H1 (cell line): Measurements from ENCODE around the gene SNX30. TPM values are rescaled to one million over a fixed set of nuclear protein-coding genes. Genes with fewer than 3 reads are reported as not detected.

Experiments
- CTCF ChIA-PET: fragments of 300-600 bp; sonication (Branson Sonifier 250); formaldehyde crosslinking; loops from one replicate; lab custom pipeline; 2021; ENCODE audit not compliant: partially characterized antibody; lab: Charles Lee
- POLR2A ChIA-PET: fragments of 300-600 bp; sonication (Branson Sonifier 250); formaldehyde crosslinking; loops from one replicate; lab custom pipeline; 2021; ENCODE audit warnings: inconsistent platforms; ENCODE audit not compliant: partially characterized antibody; lab: Charles Lee
- DNase-seq, 2 experiments: peaks; one replicate each; pipeline versions ENCODE4 v3.0.0 to v3.0.0-alpha.2; 2010 to 2022; ENCODE audit warnings: low spot score in 2 of 2, low read depth in 1 of 2, mixed read lengths in 1 of 2
- FAIRE-seq: peaks from 2 replicates; lab custom pipeline; 2011; peaks lifted over from hg19 to GRCh38; lab: Jason Lieb, UNC
- H2AFZ ChIP-seq: 2 replicates; pipeline ENCODE4 v1.8.1; 2012; ENCODE audit warnings: low read length, inconsistent platforms
- H2AK5ac ChIP-seq: 2 replicates; pipeline ENCODE4 v1.6.1; 2013; ENCODE audit warnings: low read depth, low read length
- H2BK120ac ChIP-seq: replicated peaks from 2 replicates; pipeline ENCODE3; 2013; ENCODE audit warnings: low read depth, low read length, inconsistent platforms
- H2BK12ac ChIP-seq: 2 replicates; pipeline ENCODE4 v1.6.1; 2013; ENCODE audit warnings: low read depth, low read length
- H2BK15ac ChIP-seq: 2 replicates; pipeline ENCODE4 v1.6.1; 2013; ENCODE audit warnings: low read length
- H2BK20ac ChIP-seq: 2 replicates; pipeline ENCODE4 v1.6.1; 2013; ENCODE audit warnings: low read length
- H2BK5ac ChIP-seq: 2 replicates; pipeline ENCODE4 v1.6.1; 2013; ENCODE audit warnings: low read depth, low read length
- H3K14ac ChIP-seq: 2 replicates; pipeline ENCODE4 v1.6.1; 2013; ENCODE audit warnings: inconsistent platforms; ENCODE audit not compliant: insufficient read length
- H3K18ac ChIP-seq: 2 replicates; pipeline ENCODE4 v1.6.1; 2013; ENCODE audit warnings: low read length; ENCODE audit errors: extremely low read depth
- H3K23ac ChIP-seq: 2 replicates; pipeline ENCODE4 v1.6.1; 2013; ENCODE audit warnings: inconsistent platforms; ENCODE audit not compliant: insufficient read length
- H3K23me2 ChIP-seq: 2 replicates; pipeline ENCODE4 v1.6.1; 2013; ENCODE audit warnings: low read depth, low read length
- H3K27ac ChIP-seq: 2 replicates; pipeline ENCODE4 v1.6.1; 2011; ENCODE audit warnings: low read depth, low read length, inconsistent platforms
- H3K27me3 ChIP-seq, 4 experiments: replicated peaks in 1 of 4; 1 replicate in 1 of 4; 2 replicates in 3 of 4; pipeline versions ENCODE4 v1.6.1 to v1.8.1; 2011 to 2013; ENCODE audit warnings: low read length in 3 of 4, mild to moderate bottlenecking in 3 of 4, inconsistent platforms in 2 of 4, mixed read lengths in 2 of 4, moderate library complexity in 1 of 4; ENCODE audit not compliant: control insufficient read depth in 3 of 4, insufficient read depth in 3 of 4; ENCODE audit errors: extremely low read depth in 1 of 4
- H3K36me3 ChIP-seq, 4 experiments: 2 replicates each; pipeline versions ENCODE4 v1.6.1 to v1.8.1; 2011 to 2013; ENCODE audit warnings: mild to moderate bottlenecking in 4 of 4, low read length in 3 of 4, moderate library complexity in 2 of 4, control low read depth in 1 of 4, inconsistent platforms in 1 of 4; ENCODE audit not compliant: insufficient read depth in 4 of 4, control insufficient read depth in 2 of 4
- H3K4ac ChIP-seq: replicated peaks from 2 replicates; pipeline ENCODE3; 2013; ENCODE audit warnings: low read length, low read depth, mixed read lengths, inconsistent platforms; ENCODE audit not compliant: insufficient read length
- H3K4me1 ChIP-seq, 4 experiments: replicated peaks in 1 of 4; 1 replicate in 1 of 4; 2 replicates in 3 of 4; pipeline versions ENCODE4 v1.6.1 to v1.8.1; 2011 to 2013; ENCODE audit warnings: low read length in 3 of 4, inconsistent platforms in 2 of 4, mixed read lengths in 1 of 4; ENCODE audit not compliant: insufficient read depth in 4 of 4, control insufficient read depth in 3 of 4
- H3K4me2 ChIP-seq, 2 experiments: 2 replicates each; pipeline versions ENCODE4 v1.6.1 to v1.8.1; 2011 to 2013; ENCODE audit warnings: low read depth in 2 of 2, low read length in 2 of 2, control low read depth in 1 of 2, inconsistent platforms in 1 of 2, mild to moderate bottlenecking in 1 of 2; ENCODE audit not compliant: insufficient read depth in 1 of 2
- H3K4me3 ChIP-seq, 4 experiments: fragments of 200-600, 300-600 bp in 1 of 4; sonication (generic), shearing (Covaris generic), sonication (Bioruptor Twin) in 1 of 4; 2 replicates each; pipeline versions ENCODE4 v1.5.1 to v1.8.1; 2011 to 2016; ENCODE audit warnings: low read length in 4 of 4, low read depth in 3 of 4, control low read depth in 2 of 4, inconsistent platforms in 2 of 4, mild to moderate bottlenecking in 2 of 4, mixed read lengths in 1 of 4, moderate library complexity in 1 of 4; ENCODE audit not compliant: insufficient read depth in 2 of 4; ENCODE audit errors: extremely low read depth in 1 of 4
- H3K56ac ChIP-seq: replicated peaks from 2 replicates; pipeline ENCODE3; 2013; ENCODE audit warnings: low read depth, mild to moderate bottlenecking, mixed read lengths, low read length, inconsistent platforms; ENCODE audit not compliant: insufficient read length
- H3K79me1 ChIP-seq: 2 replicates; pipeline ENCODE4 v1.6.1; 2013; ENCODE audit warnings: low read depth, low read length, control low read depth
- H3K79me2 ChIP-seq, 2 experiments: 2 replicates each; pipeline versions ENCODE4 v1.6.1 to v1.8.1; 2012 to 2013; ENCODE audit warnings: low read length in 2 of 2, mild to moderate bottlenecking in 2 of 2, inconsistent platforms in 1 of 2; ENCODE audit not compliant: insufficient read depth in 2 of 2, control insufficient read depth in 1 of 2
- H3K9ac ChIP-seq, 4 experiments: replicated peaks in 1 of 4; 1 replicate in 1 of 4; 2 replicates in 3 of 4; pipeline versions ENCODE4 v1.6.1 to v1.8.1; 2011 to 2013; ENCODE audit warnings: low read depth in 3 of 4, low read length in 3 of 4, control low read depth in 2 of 4, mild to moderate bottlenecking in 2 of 4, moderate library complexity in 2 of 4, inconsistent platforms in 1 of 4; ENCODE audit errors: extremely low read depth in 1 of 4
- H3K9me3 ChIP-seq, 2 experiments: 2 replicates each; pipeline versions ENCODE4 v1.6.1 to v1.8.1; 2012 to 2013; ENCODE audit warnings: mild to moderate bottlenecking in 2 of 2, moderate library complexity in 2 of 2, control low read depth in 1 of 2, inconsistent platforms in 1 of 2, low read depth in 1 of 2, low read length in 1 of 2, mixed read lengths in 1 of 2; ENCODE audit not compliant: insufficient read depth in 2 of 2
- H4K20me1 ChIP-seq, 2 experiments: replicated peaks in 1 of 2; 2 replicates each; pipeline versions ENCODE3 to v1.8.1; 2011 to 2013; ENCODE audit warnings: inconsistent platforms in 2 of 2, low read length in 2 of 2, mild to moderate bottlenecking in 1 of 2; ENCODE audit not compliant: insufficient read depth in 2 of 2, control insufficient read depth in 1 of 2
- H4K5ac ChIP-seq: 2 replicates; pipeline ENCODE4 v1.6.1; 2013; ENCODE audit warnings: low read length, low read depth, mixed read lengths, inconsistent platforms; ENCODE audit not compliant: insufficient read length
- H4K8ac ChIP-seq: 2 replicates; pipeline ENCODE4 v1.8.0; 2013; ENCODE audit warnings: mild to moderate bottlenecking, moderate library complexity, low read length, inconsistent platforms; ENCODE audit not compliant: insufficient read depth; ENCODE audit errors: extremely low read depth
- H4K91ac ChIP-seq: replicated peaks from 2 replicates; pipeline ENCODE3; 2013; ENCODE audit warnings: low read length, mixed read lengths, inconsistent platforms; ENCODE audit not compliant: insufficient read length
- CBX8 ChIP-seq: fragments of 300-800, 300-1000 bp; sonication (generic); IDR thresholded peaks from 2 replicates; pipeline ENCODE4 v1.7.1; 2016; ENCODE audit warnings: low read depth, low read length, borderline replicate concordance
- EZH2 ChIP-seq: fragments of 200-600 bp; sonication (generic); IDR thresholded peaks from 2 replicates; pipeline ENCODE4 v1.7.1; 2012; ENCODE audit warnings: low read depth, mild to moderate bottlenecking, moderate library complexity, low read length, inconsistent platforms; ENCODE audit not compliant: severe bottlenecking
- JUND ChIP-seq: IDR thresholded peaks from 2 replicates; pipeline ENCODE4 v1.6.1; 2011; ENCODE audit warnings: mild to moderate bottlenecking, improper control_type of control experiment, low read length
- POLR2A ChIP-seq, 2 experiments: IDR thresholded peaks; 1 replicate in 1 of 2; 2 replicates in 1 of 2; pipeline ENCODE4 v1.6.1; 2011; ENCODE audit warnings: low read depth in 2 of 2, low read length in 2 of 2, mild to moderate bottlenecking in 2 of 2; ENCODE audit errors: control extremely low read depth in 1 of 2
- SIN3A ChIP-seq, 2 experiments: IDR thresholded peaks in 1 of 2; conservative IDR thresholded peaks in 1 of 2; 2 replicates each; pipeline ENCODE4 v1.6.1; 2011 to 2012; ENCODE audit warnings: low read length in 2 of 2, improper control_type of control experiment in 1 of 2, low read depth in 1 of 2, mild to moderate bottlenecking in 1 of 2
- TCF12 ChIP-seq: IDR thresholded peaks from 2 replicates; pipeline ENCODE4 v1.6.1; 2011; ENCODE audit warnings: low read depth, mild to moderate bottlenecking, low read length
- WGBS, 2 experiments: shearing (Covaris generic) in 1 of 2; methylation state at CpG; one replicate each; pipeline versions ENCODE4 v1.1.6 to v1.1.7; 2013 to 2015; ENCODE audit warnings: low lambda C conversion rate in 2 of 2, mixed read lengths in 2 of 2, inconsistent platforms in 1 of 2, low coverage in 1 of 2, missing lambda C conversion rate in 1 of 2; ENCODE audit not compliant: insufficient replicate concordance in 2 of 2, insufficient coverage in 1 of 2, insufficient read length in 1 of 2; ENCODE audit errors: extremely low coverage in 1 of 2, missing lambda C conversion rate in 1 of 2; 5-methylcytosine and 5-hydroxymethylcytosine counted together
- polyA plus RNA-seq, 7 experiments: library from polyadenylated mRNA; depleted of rRNA in 3 of 7; stranded (reverse) in 5 of 7; unstranded in 2 of 7; fragments of >200 nt in 5 of 7; fragments of 200-250 nt in 2 of 7; gene quantifications; 1 replicate in 5 of 7; 2 replicates in 1 of 7; 4 replicates in 1 of 7; pipeline versions ENCODE4 v1.2.1 to v1.2.3, GENCODE V29; 2011 to 2013; ENCODE audit warnings: missing spikeins in 2 of 7, mixed read lengths in 2 of 7
- total RNA-seq: library from RNA; stranded (reverse); fragmentation: NEBNext Ultra II Directional; extraction: Animal tissue kit (Norgen Biotek cat#: 25700); gene quantifications from 2 replicates; pipeline ENCODE4 v1.2.1, GENCODE V29; 2021

The SNX30 gene
- total and polyA plus RNA-seq, 2 of the 8 experiments (the other 6 are each of a cell fraction or from before 2014, with no cell fraction given), result 4.0 to 12.2 TPM

DNA sequence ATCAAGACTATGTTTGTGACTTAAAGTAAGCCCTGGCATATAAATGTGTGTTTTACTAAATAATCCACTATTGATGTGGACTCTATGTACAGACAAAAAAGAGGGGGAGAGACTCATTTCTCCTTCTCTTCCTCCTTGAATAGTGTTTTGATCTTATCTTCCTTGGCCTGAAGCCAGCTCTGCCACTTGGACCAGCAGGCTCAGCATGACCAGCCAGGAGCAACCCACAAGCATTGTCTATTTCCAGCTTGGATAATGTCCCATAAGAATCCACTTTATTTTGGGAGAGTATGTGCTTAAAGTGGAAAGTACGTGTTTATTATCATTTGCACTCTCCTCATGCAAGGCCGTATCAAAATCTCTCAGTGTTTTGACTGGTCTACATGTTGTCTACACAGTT lies 164.0 kb downstream of the SNX30 start:
- Histone ChIP-seq H3K4ac (no peak overlapping the region), H4K5ac (no peak overlapping the region), H4K8ac (no peak overlapping the region), H3K4me1 (no peaks in the 10 kb centered on the region)
- CTCF ChIA-PET, result interaction anchor here (1.2 to 4.9 kb wide), 3 partner anchors 11 to 198 kb away, joined by 3 to 28 read pairs (median 4); no protein-coding TSS in a partner anchor
- WGBS, 2 experiments, result 83% methylated on average over 2 of the region's 2 CpGs; no CpG with 5 or more reads in 1 of the 2 experiments
- no peak for TF ChIP-seq EZH2
- TF ChIP-seq POLR2A (IDR thresholded peaks at IDR 0.05; ENCODE audit: control extremely low read depth in 1 of 2, low read depth in 2 of 2, low read length in 2 of 2), result no peak
- TF ChIP-seq SIN3A (conservative IDR thresholded peaks at IDR 0.05 in 1 of 2, IDR thresholded peaks at IDR 0.05 in 1 of 2; ENCODE audit: low read depth in 1 of 2, low read length in 2 of 2), result no peak
- no peak for TF ChIP-seq CBX8
- TF ChIP-seq JUND, result no peak
- TF ChIP-seq TCF12, result no peak
- TF ChIP-seq, all 59 proteins: peak for 0
- POLR2A ChIA-PET, result interaction anchor here (0.7 kb wide), 1 partner anchor 53 kb away, joined by 3 read pairs; no protein-coding TSS in a partner anchor
- no peak overlapping the region for H3K14ac ChIP-seq
- H2BK12ac ChIP-seq, result no peak overlapping the region
- H2BK15ac ChIP-seq, result no peak overlapping the region
- no peaks in the 10 kb centered on the region for H3K79me1 ChIP-seq
- no peak overlapping the region for H2BK5ac ChIP-seq
- no peak overlapping the region for H3K4me3 ChIP-seq
- H4K20me1 ChIP-seq, result no peaks in the 10 kb centered on the region
- no peaks in the 10 kb centered on the region for H3K23me2 ChIP-seq
- H3K4me2 ChIP-seq, result no peak overlapping the region
- no peak for DNase-seq
- peaks cover 5 to 9% of the 10 kb centered on the region in 2 experiments for H3K9me3 ChIP-seq
- H3K36me3 ChIP-seq, result no peaks in the 10 kb centered on the region
- H3K79me2 ChIP-seq, result no peaks in the 10 kb centered on the region
- no peak overlapping the region for H4K91ac ChIP-seq
- no peak overlapping the region for H3K9ac ChIP-seq
- no peak overlapping the region for H3K23ac ChIP-seq
- no peak overlapping the region for H2AFZ ChIP-seq
- no peak overlapping the region for H2BK120ac ChIP-seq
- H3K27ac ChIP-seq, result no peak overlapping the region
- no peak overlapping the region for H3K18ac ChIP-seq
- H2BK20ac ChIP-seq, result no peak overlapping the region
- no peak overlapping the region for H2AK5ac ChIP-seq
- peaks cover 0 to 3% (median 0%) of the 10 kb centered on the region in 4 experiments; a peak in 3 of 7 replicates for H3K27me3 ChIP-seq
- FAIRE-seq, result no peak
- no peak overlapping the region for H3K56ac ChIP-seq
